T1000 (cell line): Measurements from ENCODE around the gene OR51F1.
"Not testable (repeated sequence)": the region's sequence is repeated elsewhere in the genome, so short reads cannot be mapped to it uniquely, and the experiment has no call there.

Experiments used
- DNase-seq: peaks from one replicate; lab custom pipeline; 2025; ENCODE audit warnings: mixed read lengths; lab: John Stamatoyannopoulos, UW

The OR51F1 gene, protein sequence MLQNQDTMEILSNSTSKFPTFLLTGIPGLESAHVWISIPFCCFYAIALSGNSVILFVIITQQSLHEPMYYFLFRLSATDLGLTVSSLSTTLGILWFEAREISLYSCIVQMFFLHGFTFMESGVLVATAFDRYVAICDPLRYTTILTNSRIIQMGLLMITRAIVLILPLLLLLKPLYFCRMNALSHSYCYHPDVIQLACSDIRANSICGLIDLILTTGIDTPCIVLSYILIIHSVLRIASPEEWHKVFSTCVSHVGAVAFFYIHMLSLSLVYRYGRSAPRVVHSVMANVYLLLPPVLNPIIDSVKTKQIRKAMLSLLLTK

DNA sequence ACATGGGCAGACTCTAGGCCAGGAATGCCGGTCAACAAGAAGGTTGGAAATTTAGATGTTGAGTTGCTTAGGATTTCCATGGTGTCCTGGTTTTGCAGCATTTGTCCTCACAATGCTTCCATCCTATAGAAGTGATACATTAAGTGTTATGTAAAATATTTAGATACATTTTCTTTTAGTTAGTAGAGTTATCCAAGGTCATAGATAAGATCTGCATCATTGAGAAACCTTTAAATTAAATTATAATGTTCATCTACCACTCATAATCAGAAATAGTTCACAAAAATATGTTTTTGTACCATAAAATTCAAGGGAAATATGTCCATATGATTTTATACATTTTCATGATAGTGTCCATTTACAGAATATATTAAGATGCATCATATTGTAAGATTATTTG lies at the start of gene OR51F1:
Gene OR51F1 (minus strand): TSS at position 101 of the 400 bp plus-strand sequence. CDS start 0 bp downstream, at position 101.
- DNase-seq, result no peak

DNA sequence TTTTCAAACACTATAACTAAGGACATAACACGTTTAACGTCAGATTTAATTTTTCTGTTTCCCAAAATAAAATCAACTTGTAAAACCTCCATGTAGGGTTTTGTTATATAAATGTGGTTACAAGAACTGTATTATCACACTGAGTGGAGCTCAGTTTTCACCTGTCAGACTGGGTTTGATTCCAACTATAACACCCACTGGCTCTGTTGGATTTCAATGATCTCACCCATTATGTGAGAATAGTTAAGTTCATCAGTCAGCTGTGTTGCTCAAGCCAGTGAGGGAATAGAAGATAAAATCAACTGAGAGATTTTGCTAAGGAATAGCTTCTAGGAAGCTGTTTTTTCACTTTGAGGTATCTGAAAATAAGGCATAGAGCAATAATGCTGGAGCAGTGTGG lies 39.5 kb upstream of the OR51F1 start:
- no peak for DNase-seq

DNA sequence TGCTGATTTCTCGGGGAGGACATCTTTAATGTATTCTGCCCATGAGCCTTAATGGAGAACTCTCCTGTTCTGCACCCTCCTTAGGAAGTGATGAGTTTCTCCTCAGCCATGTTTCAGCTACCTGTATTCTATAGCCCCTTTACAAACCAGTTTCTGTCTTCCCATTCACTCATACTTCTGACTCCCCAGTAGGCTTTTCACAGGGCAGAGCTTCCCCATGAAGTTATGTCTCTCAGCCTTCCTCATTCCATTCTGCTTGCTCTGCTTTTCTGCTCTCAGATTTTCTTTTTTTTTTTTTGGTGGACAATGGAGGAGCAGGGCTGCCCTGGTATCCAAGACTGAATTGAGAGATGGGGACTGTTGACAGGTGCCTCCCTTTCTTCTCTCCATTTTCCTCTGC lies 38.7 kb upstream of the OR51F1 start:
- no peak for DNase-seq

DNA sequence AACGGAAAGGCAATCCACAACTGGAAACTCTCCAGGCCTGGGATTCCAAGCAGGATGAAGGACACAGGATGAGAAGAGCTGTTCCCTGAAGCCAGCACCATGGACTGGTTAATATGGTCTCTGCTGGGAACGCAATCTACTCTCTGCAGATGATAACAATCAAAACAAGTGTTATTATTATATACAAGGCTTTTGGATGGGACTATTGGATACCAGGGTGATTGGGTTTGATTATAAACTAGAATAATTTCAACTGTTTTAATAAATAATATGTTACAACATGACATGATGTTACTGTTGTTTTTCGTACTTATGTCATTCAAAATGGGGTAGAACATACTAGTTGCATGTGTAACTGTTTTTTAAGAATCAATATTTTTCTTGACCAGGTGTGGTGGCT lies 34.5 kb upstream of the OR51F1 start, which contains the start of gene OR52R1:
Gene OR52R1 (minus strand): TSS at position 101 of the 400 bp plus-strand sequence. CDS start 0 bp downstream, at position 101.
- DNase-seq, result no peak

DNA sequence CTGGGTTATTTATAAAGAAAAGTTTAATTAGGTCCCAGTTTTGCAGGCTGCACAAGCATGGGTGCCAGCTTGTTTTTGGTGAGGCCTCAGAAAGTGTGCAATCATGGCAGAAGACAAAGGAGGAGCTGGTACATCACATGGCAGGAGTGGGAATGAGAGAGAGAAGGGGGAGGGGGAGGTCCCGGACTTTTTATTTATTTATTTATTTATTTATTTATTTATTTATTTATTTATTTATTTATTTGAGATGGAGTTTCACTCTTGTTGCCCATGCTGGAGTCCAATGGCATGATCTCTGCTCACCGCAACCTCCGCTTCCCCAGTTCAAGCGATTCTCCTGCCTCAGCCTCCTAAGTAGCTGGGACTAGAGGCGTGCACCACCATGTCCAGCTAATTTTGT lies 31.6 kb upstream of the OR51F1 start:
- not testable (repeated sequence) for DNase-seq

DNA sequence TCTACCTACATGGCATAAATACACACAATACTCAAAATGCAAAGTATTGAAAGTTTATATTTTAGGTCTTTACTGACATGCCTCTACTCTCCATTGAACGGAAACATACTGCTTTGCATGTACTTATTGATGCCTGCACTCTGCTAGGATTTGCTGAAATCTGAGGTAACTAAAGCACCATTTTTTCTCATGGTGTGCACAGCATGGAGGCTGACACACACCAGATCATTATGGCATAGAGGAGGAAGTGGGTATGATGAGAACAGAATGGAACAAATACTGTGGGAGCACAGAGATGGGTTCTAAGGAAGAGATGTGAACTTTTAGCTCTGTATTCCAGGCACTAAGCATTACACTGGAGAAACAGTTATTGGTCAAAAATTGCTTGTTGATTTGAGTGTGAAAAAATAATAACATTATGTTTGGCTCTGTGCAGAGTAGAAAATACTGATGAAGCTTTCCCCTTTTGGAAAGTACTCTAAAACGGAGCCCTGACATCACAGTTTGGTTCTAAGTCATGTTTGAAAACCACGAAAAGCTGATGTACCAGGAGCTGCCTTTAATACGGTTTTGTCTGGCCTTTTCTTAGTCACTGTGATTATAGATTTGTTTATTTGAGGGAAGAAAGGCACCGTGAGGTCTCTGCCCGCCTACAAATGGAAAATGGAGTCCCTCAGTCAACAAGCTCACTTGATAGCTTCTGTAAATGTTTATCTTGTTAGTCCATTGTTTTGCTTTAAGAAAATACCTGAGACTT lies 28.9 kb upstream of the OR51F1 start:
- no peak for DNase-seq

DNA sequence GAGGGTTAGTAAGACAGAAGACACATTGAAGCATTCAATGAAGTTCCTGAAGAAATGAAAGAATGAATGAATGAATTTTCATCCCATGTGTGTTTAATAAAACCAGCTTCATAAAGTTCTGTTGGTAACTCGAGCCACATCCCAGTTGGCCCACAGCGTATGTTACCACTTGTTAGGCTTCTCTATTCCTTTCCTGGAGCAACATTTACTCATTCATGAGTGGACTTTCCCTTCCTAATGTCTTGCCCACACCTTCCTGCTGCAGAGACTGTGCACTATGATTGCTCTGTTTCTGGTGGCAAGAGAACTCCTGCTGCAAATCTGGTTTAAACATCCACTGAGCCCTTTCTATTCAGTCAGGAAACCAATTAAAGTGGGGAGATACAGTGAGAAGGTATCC lies 27.5 kb upstream of the OR51F1 start:
- DNase-seq, result no peak

DNA sequence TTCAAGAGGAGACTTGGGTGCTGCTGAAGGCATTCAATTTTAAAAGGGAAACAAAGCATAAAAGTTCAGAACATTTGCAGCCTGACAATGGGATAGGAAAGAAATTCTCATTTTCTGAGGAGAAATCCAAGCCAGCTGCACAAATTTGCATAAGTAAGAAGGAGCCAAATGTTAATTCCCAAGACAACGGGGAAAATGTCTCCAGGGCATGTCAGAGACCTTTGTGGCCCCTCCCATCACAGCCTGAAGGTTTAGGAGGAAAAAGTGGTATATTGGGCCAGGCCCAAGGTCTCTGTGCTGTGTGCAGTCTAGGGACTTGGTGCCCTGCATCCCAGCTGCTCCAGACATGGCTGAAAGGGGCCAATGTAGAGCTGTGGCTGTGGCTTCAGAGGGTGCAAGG lies 12.7 kb upstream of the OR51F1 start:
- no peak for DNase-seq

DNA sequence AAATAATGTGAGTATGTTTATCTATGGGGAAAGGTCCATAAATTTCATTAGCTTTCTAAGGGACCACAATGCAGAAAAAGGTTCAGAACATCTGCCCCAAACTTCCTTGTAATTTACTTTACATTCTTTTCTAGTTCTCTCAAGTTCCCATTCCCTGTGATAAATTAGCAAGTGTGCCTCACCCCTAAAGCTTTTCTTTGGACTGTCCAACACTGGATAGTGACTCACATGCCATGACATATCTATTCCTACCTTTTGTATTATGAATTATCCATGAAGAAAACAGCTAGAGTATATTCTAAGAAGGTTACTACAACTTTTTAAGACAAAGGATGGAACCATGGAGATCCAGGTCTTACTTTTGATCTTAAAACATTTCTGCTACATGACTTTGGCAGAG lies 1.6 kb downstream of the OR51F1 start:
- no peak for DNase-seq

DNA sequence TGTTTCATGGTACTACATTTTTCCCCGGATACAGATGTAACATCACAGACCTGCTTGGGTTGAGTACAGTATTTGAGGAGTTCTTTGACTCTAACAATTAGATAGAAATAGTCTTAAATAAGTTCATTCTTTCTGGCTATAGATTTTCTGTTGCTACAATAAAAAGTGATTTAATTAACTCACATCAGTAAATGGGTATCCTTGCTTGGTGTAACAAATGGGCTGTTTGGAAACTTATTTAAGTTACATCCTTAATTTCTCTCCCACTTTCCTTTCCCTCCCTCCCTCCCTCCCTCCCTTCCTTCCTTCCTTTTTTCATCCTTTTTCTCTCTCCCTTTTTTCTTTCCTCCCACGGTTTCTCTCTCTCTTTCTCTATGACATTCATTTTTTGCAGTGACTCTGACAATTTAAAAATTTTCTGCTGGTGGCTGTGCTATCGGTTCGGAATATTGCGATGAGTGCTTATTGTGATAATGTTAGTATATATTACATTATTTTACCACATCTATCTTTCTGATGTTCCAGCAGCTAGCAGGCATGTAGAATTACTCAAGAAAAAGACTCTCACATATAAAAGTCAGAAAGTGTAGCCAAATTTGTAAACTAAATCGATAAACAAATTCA lies 3.2 kb downstream of the OR51F1 start:
- DNase-seq, result no peak

DNA sequence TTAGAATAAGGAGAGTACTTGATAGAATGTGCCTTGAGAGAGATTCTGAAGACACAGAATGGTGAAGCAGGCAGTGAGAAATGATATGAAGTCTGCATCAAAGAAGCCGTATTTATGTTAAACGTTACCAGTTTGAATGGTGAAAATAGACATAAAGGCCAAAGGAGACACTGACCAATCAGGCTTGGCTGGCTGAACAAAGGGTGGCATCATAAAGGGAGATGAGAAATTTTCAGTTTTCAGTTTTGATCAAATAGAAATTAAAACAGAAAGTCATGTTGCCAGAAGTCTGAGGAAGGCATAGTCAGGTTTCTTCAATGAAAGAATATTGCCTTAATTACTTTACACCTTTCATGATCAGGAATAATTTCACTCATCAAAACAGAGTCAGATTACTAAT lies 6.6 kb downstream of the OR51F1 start:
- DNase-seq, result no peak

DNA sequence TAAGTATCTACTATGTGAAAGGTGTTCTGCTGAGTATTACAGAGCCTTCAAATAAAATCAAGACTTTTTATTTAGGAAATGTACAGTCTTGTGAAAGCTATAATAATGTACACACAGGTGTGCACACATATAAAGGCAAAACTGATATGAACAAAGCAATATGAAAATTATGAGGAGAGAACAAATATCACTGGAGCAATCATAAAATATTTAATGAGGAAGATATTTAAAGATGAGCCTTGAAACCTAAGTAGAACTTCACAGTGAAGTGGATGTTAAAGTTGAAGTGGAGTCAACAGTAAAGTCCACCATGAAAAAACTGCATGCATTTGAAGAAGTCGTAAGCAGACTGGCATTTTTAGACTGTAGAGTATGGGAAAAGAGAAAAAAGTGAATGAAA lies 18.5 kb downstream of the OR51F1 start:
- no peak for DNase-seq

DNA sequence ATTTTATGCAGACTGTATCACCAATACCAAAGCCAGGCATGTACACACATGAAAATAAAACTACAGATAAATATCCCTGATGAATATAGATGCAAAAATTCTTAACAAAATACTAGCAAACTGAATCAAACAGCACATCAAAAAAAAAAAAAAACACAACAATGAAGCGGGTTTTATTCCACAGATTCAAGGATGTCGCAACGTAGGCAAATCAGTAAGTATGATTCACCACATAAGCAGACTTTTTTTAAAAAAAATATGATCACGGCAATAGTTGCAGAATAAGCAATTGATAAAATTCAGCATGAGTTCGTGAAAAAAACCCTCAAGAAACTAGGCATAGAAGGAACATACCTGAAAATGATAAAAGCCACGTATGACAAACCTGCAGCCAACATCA lies 21.3 kb downstream of the OR51F1 start:
- no peak for DNase-seq

DNA sequence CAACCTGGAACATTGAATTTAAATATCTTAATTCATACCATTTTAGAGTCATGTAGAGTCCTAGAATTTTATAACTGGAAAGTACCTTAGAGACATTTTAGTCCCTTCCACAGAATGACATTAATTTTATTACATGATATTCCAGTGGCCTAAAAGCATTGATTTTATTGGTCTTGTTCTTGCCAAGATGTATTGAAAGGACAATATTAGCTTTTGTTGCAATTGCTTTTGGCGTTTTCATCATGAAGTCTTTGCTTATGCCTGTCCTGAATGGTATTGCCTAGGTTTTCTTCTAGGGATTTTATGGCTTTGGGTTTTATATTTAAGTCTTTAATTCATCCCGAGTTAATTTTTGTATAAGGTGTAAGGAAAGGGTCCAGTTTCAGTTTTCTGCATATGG lies 29.0 kb downstream of the OR51F1 start:
- no peak for DNase-seq

DNA sequence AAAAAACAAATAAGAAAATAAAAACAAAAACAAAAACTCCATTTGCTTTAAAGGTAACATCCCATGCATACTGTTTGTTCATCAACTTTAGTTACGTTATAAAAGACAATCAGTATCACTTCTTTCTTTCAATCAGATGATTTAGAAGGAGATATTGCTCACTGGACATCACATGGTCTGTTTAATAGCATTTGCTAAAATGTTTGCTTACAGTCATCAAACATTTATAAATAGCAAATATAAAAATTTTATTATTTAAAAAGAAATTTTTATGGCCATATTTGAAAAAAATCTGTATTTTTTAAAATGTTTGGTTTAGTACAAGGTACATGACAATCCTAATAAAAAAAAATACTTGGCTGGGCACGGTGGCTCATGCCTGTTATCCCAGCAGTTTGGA lies 42.6 kb downstream of the OR51F1 start:
- DNase-seq, result no peak

DNA sequence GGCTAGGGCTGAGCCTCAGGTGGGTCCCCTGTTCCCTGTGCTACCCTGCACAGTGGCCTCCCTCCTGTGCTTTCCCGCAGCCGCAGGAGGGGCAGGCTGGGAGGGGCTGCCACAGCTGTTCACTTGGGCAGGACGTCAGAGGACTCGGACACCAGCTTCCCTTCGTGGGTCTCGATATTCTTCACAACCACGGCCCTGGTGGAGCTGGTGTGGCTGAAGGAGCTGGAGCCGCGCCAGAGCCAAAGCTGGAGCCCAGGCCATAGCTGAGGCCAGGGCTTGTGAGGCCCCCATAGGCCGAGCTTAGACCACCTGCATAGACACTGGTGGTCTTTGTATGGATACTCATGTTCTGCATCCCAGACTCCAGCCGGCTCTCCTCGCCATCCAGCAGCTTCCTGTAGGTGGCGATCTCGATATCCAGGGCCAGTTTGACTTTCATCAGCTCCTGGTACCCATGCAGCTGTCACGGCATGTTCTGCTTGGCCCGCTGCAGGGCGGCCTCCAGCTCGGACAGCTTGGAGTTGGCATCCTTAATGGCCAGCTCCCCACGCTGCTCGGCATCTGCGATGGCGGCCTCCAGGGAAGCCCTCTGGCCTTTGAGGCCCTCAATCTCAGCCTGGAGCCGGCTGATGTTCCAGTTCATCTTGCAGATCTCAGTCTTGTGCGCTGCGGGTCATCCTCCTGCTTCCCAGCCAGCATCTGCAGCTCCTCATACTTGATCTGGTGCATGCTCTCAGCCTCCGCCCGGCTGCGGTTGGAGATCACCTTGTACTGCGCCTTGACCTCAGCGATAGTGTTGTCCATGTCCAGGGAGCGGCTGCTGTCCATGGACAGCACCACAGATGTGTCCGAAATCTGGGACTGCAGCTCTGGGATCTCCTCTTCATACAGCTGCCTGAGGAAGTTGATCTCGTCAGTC lies 46.9 kb downstream of the OR51F1 start:
- not testable (repeated sequence) for DNase-seq
